HG02840 (cell line): ENCODE measurements around the gene PNPO.

ENCODE experiments used
- ATAC-seq: cut with Tn5 transposase; IDR thresholded peaks from one replicate; pipeline ENCODE4 v1.9.1; 2021; ENCODE audit warnings: mild to moderate bottlenecking, moderate library complexity, moderate number of reproducible peaks; ENCODE audit not compliant: unreplicated experiment, low FRiP score

The PNPO gene

GRCh38 chr17:47948706-47949196 is 7.4 kb downstream of the PNPO start:
- ATAC-seq: no peak

- no peak for ATAC-seq
Measured at GRCh38 chr17:47949197-47949759, 7.9 kb downstream of the PNPO start.

DNA sequence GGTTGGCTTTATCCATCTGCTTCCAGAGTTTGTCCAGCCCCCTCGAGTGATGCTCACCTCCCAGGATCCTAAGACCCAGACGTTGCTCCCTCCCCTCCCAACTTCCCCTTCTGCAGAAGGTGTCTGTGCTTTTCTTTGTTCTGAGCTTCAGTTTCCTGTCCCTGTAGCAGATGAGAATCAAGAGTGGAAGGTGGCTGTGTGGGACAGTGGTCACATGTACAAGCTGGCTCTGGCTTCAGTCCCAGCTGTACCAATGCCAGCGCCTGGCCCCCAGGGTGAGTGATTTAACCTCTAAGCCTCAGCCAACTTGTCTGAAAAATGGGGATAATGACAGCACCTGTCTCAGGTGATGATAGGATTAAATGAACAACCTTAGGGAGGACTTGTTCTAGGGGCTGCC is 8.6 kb downstream of the PNPO start:
- ATAC-seq: no peak

DNA sequence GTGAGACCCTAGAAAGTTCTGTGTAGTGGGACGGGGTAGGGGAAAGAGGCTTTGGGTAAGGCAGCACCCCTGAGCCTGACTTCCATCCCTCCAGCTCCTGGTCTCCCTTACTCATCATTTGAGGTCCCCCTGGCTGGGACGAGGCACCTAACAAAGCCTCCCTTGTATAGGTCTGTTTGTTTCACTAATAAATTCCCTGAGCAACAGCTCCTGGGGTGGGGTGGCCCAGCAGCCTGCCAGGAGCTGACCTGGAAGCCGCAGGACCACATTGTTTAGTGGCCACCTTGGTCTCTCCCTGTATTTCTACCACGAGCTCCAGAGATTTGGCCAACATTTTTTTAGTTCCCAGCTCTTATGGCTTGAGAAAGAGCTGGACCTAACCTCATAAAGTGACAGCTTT is 9.1 kb downstream of the PNPO start:
- ATAC-seq: no peak

GRCh38 chr17:47952171-47953021 is 11.0 kb downstream of the PNPO start:
- no peak for ATAC-seq

GRCh38 chr17:47953909-47954308 is 12.5 kb downstream of the PNPO start:
- ATAC-seq: no peak

DNA sequence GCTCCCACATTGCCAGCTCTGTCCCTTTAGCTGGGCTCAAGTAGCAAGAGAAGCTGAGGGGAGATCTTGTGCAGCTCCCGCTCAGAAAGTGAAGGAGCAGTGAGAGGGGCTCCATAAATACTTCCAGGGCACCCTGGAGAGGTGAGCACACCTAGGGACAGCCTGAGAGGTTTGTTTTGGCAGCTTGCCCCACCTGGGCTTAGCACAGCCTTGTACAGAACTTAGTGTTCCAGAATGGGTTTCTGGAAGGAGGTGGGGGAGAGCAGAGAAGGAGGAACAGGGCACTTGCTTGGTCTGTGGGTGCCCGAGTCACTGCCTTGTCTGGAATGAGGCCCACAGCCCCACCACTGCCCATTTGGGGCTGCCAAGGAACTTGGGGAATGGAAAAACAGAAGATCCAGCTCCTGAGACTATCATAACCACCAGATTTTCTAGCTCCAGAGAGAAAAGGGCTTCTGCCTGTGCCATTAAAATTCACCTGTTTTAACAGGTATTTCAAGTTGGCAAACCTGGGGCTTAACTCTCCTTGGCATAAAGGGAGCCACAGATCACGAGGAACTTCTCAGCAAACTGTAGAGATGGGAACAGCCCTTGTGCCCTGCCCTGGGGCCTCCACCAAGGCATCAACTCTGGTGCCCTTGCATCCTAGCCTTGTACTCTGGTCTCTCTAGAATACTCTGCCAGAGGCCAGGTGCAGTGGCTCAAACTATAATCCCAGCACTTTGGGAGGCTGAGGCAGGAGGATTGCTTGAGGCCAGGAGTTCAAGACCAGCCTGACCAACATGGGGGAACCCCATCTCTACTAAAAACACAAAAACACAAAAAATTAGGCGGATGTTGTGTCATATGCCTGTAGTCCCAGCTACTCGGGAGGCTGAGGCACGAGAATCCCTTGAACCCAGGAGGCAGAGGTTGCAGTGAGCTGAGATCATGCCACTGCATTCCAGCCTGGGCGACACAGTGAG is 14.4 kb downstream of the PNPO start:
- no peak for ATAC-seq

GRCh38 chr17:47956791-47957590 is 15.6 kb downstream of the PNPO start:
- ATAC-seq: no peak

DNA sequence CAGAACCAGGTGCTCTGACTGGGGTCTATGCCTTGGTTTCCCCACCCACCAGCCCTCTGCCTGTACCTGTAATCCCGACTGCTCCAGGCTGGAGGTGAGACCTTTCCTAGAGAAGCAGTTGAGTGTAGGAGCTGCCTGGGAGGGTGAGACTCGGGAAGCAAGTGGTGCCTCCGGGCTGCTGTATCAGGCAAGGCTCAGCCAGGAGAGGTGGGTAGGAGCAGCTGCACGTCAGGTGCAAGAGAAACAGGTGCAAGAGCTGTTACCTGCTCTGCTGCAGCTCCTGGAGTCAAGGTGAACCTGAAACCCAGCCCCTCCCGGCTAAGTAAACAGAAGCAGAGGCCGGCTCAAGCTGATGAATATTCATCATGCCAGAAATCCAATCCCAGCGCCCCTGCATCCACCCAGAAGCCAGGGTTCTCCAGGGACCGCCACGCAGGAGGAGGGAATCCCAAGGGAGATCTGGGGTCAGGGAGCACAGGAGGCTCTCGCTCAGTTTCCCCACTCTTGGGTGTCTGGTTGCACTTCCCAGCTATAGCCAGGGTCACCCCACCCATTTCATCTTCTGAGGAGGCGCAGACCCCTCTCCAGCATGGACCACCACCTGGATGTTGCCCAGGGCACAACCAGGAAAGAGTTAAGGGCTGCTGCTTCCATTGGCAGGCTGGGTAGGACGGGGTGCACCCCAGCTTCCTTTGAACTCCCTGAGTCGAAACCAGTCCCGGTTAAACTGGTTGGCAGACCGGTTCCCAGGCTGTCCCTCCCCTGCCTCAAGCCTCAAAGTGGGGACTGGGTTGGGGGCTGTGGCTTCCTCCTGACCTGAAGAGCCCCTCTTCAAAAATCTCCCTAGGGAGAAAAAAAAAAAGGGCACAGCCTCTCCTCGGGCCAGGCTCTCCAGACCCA is 16.5 kb downstream of the PNPO start, which contains the start of gene PRR15L:
TSS of gene PRR15L (minus strand) at position 293 of the 900 bp plus-strand sequence. CDS start 4,649 bp downstream, outside the sequence.
- ATAC-seq: no peak

GRCh38 chr17:47959825-47960655 is 18.7 kb downstream of the PNPO start:
- no peak for ATAC-seq

DNA sequence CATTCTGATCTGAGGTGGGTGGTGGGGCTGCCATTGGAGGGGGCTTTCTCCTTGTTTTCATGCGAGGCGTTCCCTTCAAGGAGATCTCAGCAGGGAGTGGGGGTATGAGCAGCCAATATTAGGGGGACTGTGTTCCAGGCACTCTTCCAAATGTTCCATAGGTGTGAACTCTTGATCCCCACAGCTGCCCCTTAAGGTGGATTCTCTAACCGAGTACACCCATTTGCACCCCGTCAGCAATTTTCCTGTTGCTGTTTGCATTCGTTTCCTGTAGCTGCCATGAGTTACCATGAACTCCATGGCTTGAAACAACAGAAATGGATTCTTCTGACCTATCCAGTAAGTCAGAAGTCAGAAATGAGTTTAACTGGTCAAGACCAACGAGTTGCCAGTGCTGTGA is 20.0 kb downstream of the PNPO start:
- no peak for ATAC-seq

- ATAC-seq: no peak
Measured at GRCh38 chr17:47962901-47963300, 21.5 kb downstream of the PNPO start.

GRCh38 chr17:47964856-47965255 is 23.5 kb downstream of the PNPO start:
- ATAC-seq: no peak

DNA sequence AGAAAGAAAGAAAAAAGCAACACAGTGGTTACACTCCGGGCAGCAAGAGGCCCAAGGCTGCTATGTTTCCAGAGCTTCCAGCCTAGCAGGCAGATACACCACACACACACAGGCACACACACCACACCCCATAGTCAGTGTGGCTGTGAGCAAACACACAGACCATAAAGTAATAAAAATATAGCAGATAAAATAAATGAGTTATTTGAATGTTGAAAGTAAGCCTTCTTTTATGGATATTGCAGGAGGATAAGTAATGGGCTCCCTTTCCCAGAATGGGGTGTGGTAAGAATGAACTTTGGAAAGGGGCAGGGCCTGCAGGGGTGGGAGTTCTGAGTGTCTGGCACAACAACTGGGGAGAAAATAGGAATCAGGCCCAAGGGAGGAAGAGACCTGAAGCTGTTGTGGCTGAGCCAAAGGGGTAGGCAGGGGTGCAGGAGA is 24.7 kb downstream of the PNPO start:
- ATAC-seq: no peak

GRCh38 chr17:47967607-47968252 is 26.4 kb downstream of the PNPO start:
- ATAC-seq: no peak

GRCh38 chr17:47968836-47969235 is 27.5 kb downstream of the PNPO start:
- no peak for ATAC-seq

DNA sequence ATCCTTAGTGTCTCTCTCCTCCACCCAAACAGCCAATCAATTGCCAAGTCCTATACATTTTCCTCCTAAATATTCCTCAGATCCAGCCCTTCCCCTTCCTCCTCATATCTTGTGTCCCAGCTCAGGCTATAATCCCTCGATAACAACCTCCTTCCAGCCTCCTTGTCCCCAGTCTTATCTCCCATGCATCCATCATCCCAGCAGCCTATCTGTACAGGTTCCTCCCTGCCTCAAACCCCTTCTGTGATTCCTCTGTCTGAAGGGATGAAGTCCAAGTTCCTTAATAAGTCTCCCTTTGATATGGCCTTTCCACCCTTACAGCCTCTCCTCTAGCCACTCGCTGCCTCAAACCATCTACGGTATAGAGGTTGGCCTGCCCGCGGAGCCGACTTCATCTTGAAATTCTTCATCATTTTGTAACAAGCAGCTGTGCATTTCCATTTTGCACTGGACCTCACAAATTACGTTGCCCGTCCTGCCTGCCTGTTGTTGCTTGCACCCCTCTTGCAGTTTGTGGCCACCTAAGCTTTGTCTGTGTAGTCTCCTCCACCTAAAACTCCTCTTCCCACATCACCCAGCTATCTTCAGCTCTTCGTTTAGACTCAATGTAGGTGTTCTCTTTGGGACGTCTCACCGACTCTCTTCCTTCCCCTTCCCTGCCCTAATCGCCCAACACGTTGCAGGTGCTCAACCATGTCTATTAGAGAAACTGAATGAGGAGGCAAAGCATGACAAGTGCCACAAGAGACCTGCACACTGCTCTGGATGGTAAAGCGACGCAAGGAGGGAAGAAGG is 28.8 kb downstream of the PNPO start:
- ATAC-seq: no peak
